OCI-LY3 (cell line): ENCODE data around the gene DPY19L1.
"Not testable (repeated sequence)": the region's sequence is repeated elsewhere in the genome, so short reads cannot be mapped to it uniquely, and the experiment has no call there.

Source experiments
- H2AFZ ChIP-seq: fragments of 200-600, 300-600 bp; shearing (Covaris generic); 2 replicates; pipeline ENCODE4 v1.6.0; 2014; ENCODE audit warnings: antibody characterized with exemption, low read depth, low read length
- H3K27ac ChIP-seq: fragments of 200-600, 300-600 bp; sonication (generic); 2 replicates; pipeline ENCODE4 v1.5.1; 2014; ENCODE audit warnings: mild to moderate bottlenecking, low read length, moderate library complexity, mixed read lengths
- H3K27me3 ChIP-seq: fragments of 200-600, 300-600 bp; sonication (generic); 2 replicates; pipeline ENCODE4 v1.6.1; 2014; ENCODE audit warnings: low read depth, low read length, mixed read lengths
- H3K36me3 ChIP-seq: fragments of 200-600, 300-600 bp; sonication (generic); replicated peaks from 2 replicates; pipeline ENCODE3; 2014; ENCODE audit warnings: low read depth, low read length, mixed read lengths
- H3K4me1 ChIP-seq: fragments of 300-600, 200-600 bp; sonication (generic); 2 replicates; pipeline ENCODE4 v1.6.1; 2014; ENCODE audit warnings: low read length, mixed read lengths
- H3K4me2 ChIP-seq: fragments of 200-600, 300-600 bp; sonication (generic); 2 replicates; pipeline ENCODE4 v1.6.1; 2014; ENCODE audit warnings: low read length, mixed read lengths
- H3K4me3 ChIP-seq: fragments of 300-600, 200-600 bp; sonication (generic); 2 replicates; pipeline ENCODE4 v1.5.1; 2014; ENCODE audit warnings: antibody characterized with exemption, mild to moderate bottlenecking, low read length, moderate library complexity
- H3K79me2 ChIP-seq: fragments of 300-600, 200-600 bp; shearing (Covaris generic); 2 replicates; pipeline ENCODE4 v1.6.1; 2014; ENCODE audit warnings: mild to moderate bottlenecking, low read length, mixed read lengths
- H3K9ac ChIP-seq: fragments of 300-600, 200-600 bp; shearing (Covaris generic); 2 replicates; pipeline ENCODE4 v1.6.0; 2014; ENCODE audit warnings: mild to moderate bottlenecking, low read length, moderate library complexity
- H3K9me3 ChIP-seq: fragments of 200-600, 300-600 bp; shearing (Covaris generic); 2 replicates; pipeline ENCODE4 v1.6.1; 2014; ENCODE audit warnings: low read length, mixed read lengths; ENCODE audit not compliant: insufficient read depth
- H4K20me1 ChIP-seq: fragments of 200-600, 300-600 bp; sonication (generic); 2 replicates; pipeline ENCODE4 v1.6.1; 2016; ENCODE audit warnings: low read length, mixed read lengths; ENCODE audit not compliant: insufficient read depth
- CTCF ChIP-seq: fragments of 200-600, 300-600 bp; sonication (generic); IDR thresholded peaks from 2 replicates; pipeline ENCODE4 v1.5.1; 2014; ENCODE audit warnings: antibody characterized with exemption, low read length, low read depth
- EZH2phosphoT487 ChIP-seq: fragments of 200-600 bp; shearing (Covaris generic); IDR thresholded peaks from 2 replicates; pipeline ENCODE4 v1.6.1; 2018; ENCODE audit warnings: antibody characterized with exemption, mixed run types, low read depth

Gene DPY19L1

GRCh38 chr7:34928052-34928451 lies 109.2 kb downstream of the DPY19L1 start:
- Histone ChIP-seq H3K4me3 (no peak overlapping the region), H3K79me2 (no peaks in the 10 kb centered on the region), H4K20me1 (no peaks in the 10 kb centered on the region), H3K36me3 (no peaks in the 10 kb centered on the region), H2AFZ (no peak overlapping the region), H3K27ac (no peak overlapping the region), H3K4me1 (peaks cover 2% of the 10 kb centered on the region; the same call in 1 of the 2 replicates), H3K9ac (no peak overlapping the region), H3K27me3 (no peaks in the 10 kb centered on the region), H3K4me2 (no peak overlapping the region), H3K9me3 (no peaks in the 10 kb centered on the region)
- TF ChIP-seq CTCF (peak; percentile 68), EZH2phosphoT487 (no peak)

- H3K27me3 ChIP-seq, H3K9me3 ChIP-seq, H2AFZ ChIP-seq, H4K20me1 ChIP-seq, H3K27ac ChIP-seq, H3K36me3 ChIP-seq, H3K4me2 ChIP-seq, H3K9ac ChIP-seq, H3K4me3 ChIP-seq, H3K79me2 ChIP-seq, H3K4me1 ChIP-seq: not testable (repeated sequence)
These were observed 116.8 kb downstream of the DPY19L1 start for GRCh38 chr7:34920470-34920869.

- not testable (repeated sequence) for H3K4me2 ChIP-seq, H3K27me3 ChIP-seq, H3K27ac ChIP-seq, H2AFZ ChIP-seq, H3K4me3 ChIP-seq, H3K4me1 ChIP-seq, H4K20me1 ChIP-seq, H3K9ac ChIP-seq, H3K36me3 ChIP-seq, H3K9me3 ChIP-seq, H3K79me2 ChIP-seq
These were observed 118.2 kb downstream of the DPY19L1 start for GRCh38 chr7:34919038-34919437.

- H3K27me3 ChIP-seq, H3K36me3 ChIP-seq, H3K9ac ChIP-seq, H2AFZ ChIP-seq, H3K9me3 ChIP-seq, H3K4me1 ChIP-seq, H4K20me1 ChIP-seq, H3K27ac ChIP-seq, H3K4me3 ChIP-seq, H3K4me2 ChIP-seq, H3K79me2 ChIP-seq: not testable (repeated sequence)
These were observed 119.0 kb downstream of the DPY19L1 start for GRCh38 chr7:34918198-34918861.

GRCh38 chr7:34917515-34917914 lies 119.8 kb downstream of the DPY19L1 start:
- H2AFZ ChIP-seq, H3K4me2 ChIP-seq, H3K9me3 ChIP-seq, H3K79me2 ChIP-seq, H4K20me1 ChIP-seq, H3K36me3 ChIP-seq, H3K4me1 ChIP-seq, H3K27me3 ChIP-seq, H3K27ac ChIP-seq, H3K9ac ChIP-seq, H3K4me3 ChIP-seq: not testable (repeated sequence)

- H2AFZ ChIP-seq = no peak overlapping the region
- H4K20me1 ChIP-seq = no peaks in the 10 kb centered on the region
- H3K9me3 ChIP-seq = no peaks in the 10 kb centered on the region
- H3K4me2 ChIP-seq = no peak overlapping the region
- H3K79me2 ChIP-seq = no peaks in the 10 kb centered on the region
- H3K36me3 ChIP-seq = no peaks in the 10 kb centered on the region
- no peaks in the 10 kb centered on the region for H3K4me1 ChIP-seq
- no peak overlapping the region for H3K4me3 ChIP-seq
- no peak overlapping the region for H3K27ac ChIP-seq
- no peak overlapping the region for H3K9ac ChIP-seq
- TF ChIP-seq CTCF (no peak), EZH2phosphoT487 (no peak)
- H3K27me3 ChIP-seq = no peaks in the 10 kb centered on the region
These were observed 121.0 kb downstream of the DPY19L1 start for GRCh38 chr7:34916267-34916666.
